Kidney capillary endothelial cell (primary cell): ENCODE results near the gene HIVEP2.
A peak's percentile ranks its signal among the peaks of the same experiment; 100 is the strongest.

Source experiments
- DNase-seq: peaks from one replicate; pipeline ENCODE4 v3.0.0-alpha.2; 2018; ENCODE audit warnings: low spot score

HIVEP2 gene

DNA sequence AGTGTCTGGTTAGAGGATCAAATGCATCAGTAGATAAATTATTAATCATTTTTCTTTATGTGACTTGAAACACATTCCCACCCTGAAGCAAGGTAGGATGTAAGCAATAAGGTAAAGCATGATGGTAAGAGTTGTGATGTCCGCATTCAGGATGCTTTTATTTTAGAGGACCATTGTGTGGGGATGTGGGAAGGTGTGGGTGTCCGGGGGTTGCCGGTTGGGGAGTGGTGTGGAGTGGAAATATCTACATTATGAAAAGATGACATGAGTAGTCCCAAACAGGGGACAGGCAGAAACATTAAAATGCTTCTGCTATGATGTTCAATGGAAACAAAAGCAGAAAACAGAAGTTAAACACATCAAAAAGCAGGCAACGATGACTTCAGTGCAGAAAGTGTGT lies 215.4 kb downstream of the HIVEP2 start:
- no peak for DNase-seq

DNA sequence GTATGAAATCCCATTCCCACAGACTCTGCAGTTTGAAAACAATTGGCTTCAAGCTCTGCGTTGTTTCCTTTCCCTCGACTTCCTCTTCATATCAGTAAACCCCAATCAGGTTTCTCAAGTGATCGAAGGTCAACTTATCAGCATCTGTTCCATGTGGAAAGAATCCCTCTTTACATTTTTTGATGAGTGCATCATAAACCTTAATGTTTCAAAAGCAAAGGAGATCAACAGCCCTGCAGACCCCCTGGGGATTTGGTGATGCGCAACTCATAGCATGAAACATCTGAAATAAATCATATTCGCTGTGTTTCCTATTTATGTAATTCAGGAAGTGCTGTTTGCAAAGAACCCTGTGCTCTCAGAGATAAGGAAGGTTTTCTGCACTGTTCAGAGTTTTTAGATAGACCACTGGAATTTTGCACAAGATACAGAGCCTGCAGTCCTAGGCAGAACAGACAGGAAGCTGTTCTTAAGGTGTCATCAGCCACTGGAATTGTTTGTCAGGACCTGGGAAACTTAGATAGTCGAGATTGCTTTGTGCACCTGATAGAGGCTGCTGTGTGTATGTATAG lies 216.0 kb downstream of the HIVEP2 start:
- peak; percentile 72 for DNase-seq

DNA sequence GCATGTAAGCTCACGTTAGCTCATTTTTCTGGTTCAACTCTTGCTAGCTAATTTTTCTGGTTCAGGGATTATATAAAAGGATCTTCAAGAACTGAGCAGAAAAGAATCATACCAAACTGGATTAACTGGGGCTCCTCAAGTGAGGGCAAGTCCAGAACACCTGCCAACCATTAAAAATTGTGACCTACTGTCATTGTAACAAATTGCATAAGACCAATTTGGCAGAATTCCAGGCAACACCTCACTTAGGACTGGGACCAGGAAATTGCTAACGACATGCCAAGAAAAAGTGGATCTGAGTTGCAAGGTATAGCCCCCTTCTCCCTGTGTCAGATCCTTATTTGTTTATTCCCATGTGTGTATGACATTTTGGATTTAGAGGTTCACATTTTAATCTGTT lies 216.6 kb downstream of the HIVEP2 start:
- no peak for DNase-seq

DNA sequence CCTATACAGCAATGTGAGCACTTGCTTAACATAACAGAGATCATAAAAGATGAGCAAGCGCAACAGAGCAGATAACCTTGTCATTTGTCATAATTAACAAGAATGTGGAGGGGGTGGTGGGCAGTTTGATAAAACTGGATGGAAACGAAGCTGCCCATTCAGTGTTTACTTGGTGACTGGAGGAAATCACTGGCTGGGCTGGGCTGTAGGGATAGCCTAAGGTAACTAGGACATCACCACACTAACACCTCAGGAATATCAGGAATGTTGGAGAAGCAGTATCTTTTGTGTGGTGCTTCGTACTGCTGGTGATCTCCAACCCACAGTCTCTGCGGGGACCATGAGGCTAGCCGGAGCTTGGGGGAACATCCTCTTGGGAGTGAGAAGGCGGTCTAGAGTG lies 218.4 kb downstream of the HIVEP2 start:
- no peak for DNase-seq

DNA sequence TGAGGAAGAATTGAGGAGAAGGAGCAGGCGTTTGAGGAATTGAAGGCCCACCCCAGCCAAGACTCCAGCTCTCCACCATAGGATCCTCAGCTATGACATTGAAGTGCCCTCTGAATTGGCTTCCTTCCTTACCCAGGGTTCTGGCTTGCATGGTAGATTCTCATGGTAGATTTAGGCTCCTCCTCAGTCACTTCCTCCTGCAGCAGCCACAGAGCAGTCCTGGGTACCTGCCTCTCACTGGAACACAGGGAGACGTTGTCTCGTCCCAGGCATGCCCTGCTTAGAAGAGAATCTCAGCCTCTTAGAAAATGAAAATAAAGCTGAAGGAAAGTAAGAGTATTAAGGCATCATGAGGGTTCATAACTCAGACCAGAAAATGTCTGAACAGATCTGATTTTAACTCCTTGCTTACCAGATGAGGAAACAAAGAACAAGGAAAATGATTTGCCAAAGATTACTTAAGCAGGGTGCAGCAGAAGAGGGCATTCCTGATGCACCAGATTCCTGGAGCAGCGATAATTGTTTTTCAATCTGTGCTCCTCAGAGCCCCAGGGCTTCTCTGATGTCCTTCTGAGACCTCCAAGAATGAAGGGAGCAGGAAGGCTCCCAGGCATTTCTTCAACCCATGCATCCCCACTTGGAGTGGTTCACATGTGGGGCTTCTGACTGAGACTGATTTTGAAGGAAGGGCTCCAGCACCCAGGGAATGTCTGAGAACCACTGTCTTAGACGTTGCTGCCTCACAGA lies 219.8 kb downstream of the HIVEP2 start:
- DNase-seq: no peak

DNA sequence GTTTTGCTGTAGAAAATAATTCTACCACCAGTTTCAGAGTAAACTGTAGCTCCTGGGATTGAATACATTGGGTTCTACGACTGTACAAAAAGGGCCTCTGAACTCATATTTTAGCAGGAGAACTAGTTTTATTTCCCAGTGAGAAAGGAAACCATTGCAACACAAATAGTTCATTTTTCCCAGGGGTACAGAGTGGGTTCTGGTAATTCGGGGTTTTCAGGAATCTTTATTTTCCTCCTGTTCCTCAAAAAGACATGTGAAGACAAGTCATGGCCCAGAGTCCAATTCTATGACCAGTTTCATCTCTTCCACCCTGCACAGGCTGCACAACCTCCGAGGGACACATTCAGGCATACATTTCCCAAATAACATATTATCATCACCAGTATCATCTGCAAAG lies 222.1 kb downstream of the HIVEP2 start:
- DNase-seq: no peak

DNA sequence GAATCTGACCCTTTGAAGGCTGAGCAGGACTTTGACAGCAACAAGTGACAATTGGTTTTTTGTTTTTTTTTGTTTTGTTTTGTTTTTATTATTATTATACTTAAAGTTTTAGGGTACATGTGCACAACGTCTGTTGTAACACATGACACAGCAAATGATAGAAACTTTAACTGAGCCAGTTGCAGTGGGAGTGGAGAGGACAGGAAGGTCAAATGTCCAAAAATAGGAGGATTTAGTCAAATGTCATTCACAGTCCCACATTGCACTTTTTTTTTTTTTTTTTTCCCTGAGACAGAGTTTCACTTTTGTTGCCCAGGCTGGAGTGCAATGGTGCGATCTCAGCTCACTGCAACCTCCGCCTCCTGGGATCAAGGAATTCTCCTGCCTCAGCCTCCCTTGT lies 223.0 kb downstream of the HIVEP2 start:
- no peak for DNase-seq

DNA sequence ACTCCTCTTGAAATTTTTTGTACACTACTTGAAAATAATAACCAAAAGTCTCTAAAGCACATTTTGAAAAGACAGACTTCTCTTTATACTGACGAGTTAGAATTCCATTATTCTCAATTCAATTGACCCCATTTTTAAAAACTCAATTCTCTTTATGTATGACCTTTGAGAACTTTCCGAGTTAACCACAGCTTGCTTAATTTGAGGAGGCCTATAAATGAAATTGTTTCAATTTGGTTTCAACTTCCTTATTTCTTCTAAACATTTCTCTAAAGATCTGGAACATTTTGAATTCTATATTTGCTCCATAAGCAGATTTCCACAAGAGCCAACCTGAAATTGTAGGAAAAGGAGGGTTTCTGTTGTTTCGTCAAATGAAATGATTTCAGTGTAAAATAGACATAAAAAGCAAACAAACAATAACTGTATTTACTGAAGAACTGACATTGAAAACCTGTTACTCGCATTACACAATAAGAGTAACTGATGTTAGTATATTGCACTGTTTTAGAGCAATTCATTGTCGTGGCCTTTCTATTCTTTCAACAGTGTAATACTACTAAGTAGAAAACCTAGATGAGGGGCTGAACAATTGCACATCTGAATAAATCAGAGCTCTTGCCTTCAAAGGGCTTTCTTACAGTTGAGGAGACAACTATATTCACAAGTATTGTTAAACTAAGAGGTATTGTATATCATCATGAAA lies 223.6 kb downstream of the HIVEP2 start:
- no peak for DNase-seq

DNA sequence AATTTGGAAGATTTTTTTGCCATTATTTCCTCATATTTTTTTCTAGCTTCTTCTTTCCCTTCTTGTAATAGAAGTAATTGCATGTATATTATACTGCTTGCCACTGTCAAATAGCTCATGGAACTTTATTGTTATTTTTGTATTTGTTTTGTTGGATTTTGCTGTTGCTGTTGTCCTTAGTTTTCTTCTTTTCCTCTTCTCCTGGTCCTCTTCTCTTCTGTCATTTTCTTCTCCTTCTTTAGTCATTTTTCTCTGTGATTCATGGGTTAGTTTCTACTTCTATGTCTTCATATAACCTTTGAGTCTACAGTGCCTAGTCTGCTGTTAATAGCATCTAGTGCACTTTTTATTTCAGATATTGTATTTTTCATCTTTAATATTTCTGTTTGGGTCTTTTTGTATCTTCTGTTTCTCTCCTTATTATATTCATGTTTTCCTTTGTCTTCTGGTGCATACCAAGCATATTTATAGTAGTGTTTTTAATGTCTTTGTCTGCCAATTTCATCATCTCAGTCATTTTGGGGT lies 226.2 kb downstream of the HIVEP2 start:
- DNase-seq: no peak

DNA sequence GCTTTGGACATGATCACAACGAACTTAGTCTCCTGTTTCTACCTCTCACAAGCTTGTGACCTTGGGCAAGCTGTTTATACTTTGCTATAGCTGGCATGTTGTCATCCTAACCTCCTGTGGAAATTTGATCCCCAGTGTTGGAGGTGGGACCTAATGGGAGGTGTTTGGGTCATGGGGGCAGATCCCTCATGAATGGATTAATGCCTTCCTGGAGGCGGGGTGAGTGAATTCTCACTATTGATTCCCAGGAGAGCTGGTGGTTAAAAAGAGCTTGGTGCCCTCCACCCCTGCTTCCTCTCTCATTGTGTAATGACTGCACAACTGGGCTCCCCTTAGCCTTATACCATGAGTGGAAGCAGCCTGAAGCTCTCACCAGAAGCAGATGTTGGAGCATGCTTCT lies 228.9 kb downstream of the HIVEP2 start:
- no peak for DNase-seq

DNA sequence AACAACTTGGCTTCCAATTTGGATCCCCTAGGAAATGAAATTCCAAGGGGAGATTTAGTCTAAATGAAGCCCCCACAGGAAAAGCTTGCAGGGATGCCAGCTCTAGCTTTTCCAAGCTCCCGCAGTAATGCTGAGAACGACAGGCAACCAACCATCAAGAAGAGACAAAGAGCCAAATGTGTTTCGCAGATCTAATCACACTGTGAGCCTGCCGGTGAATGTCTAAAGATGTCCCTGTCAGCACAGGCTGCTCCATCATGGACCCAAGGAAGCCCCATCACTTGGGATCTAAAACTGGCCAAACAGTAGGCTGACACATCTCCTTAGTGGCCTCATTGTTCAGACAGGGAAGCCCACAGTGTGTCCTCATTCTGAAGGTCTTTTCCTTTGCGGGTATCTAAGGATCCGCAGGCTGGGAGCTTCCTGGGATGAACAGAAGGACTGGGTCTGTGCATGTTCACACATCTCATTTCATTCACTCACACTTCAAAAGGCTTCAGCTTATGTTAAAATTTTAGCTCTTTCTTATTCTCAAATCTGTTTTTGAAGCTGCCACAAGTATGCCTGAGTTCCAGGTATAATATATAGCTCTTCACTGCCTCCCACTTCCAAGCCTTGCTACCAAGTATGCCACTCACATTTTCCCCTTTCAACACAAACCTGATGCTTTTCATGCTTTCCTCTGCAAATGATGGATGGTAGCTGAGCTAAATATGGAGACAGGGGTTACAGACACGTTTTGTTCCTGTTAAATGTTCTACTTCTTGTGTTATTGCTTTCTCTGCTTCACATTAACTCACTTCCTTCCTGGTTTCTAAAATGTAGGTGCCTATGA lies 229.8 kb downstream of the HIVEP2 start:
- no peak for DNase-seq

DNA sequence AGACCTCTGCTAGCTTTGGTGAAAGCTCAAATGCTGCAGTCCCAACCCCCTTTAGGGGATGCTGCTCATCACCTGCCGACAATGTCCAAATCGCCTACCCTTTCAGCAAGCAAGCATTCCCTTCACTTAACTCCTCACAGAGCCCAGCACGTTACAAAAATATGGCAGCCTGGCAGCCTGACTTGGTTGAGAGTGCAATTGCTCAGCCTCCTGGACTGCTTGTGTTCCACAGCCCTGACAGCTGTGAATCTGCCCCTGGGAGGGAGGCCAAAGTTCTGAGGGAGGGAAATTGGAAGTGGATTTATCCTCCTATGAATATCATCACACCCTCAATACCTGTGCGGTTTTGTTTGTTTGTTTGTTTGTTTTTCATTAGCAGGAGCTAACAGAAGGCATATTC lies 231.0 kb downstream of the HIVEP2 start:
- DNase-seq: no peak

DNA sequence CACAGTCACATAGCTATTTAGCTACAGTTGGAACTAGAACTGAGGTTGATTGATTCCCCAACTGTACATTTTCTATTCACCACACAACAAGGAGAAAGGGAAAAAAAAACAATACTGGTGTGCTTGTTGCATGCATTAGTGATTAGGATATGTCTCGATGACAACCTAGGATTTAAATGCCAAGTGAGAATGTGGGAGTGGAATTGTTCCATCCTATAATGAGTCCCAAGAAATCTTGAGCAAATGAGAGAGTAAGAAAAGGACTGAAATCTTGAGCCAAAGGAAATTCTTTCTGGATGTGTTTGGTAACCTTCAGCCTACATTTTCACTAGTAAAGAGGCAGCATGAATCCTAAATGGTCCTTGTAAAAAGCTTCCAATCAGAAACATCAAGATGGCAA lies 232.7 kb downstream of the HIVEP2 start:
- DNase-seq: no peak

DNA sequence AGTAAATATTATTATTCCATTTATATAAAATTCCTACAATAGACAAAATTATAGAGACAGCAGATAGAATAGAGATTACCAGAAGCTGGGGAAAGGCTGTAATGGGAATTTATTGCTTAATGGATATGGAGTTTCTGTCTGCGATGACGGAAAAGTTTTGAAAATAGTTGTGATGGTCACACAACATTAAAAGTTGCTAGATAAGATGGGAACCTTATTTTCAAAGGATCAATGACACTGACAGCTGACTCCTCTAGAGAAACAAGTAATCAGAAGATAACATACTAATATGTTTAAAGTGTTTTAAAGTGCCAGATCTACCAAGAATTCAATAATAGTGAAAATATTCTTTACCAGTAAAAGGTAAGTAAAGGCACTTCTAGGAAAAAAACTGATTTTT lies 236.3 kb downstream of the HIVEP2 start:
- no peak for DNase-seq

DNA sequence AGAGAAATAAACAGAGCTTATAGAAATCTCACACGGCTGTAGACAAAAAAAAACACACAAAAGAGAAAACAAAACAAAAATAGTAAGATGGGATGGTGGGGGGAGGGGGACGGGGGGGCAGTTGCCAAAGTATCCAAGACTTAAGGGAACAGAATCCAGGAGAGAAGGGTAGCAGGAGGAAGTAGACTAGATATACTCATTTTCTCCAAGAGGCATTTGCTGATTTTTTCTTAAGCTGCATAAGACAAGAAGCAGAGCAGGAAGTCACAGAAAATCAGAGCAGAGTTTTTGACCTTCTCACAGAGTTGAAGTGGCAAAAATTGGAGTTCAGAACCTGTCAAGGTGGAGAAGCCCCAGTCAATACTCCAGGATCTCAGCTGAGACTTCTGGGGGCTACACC lies 237.7 kb downstream of the HIVEP2 start:
- DNase-seq: no peak

DNA sequence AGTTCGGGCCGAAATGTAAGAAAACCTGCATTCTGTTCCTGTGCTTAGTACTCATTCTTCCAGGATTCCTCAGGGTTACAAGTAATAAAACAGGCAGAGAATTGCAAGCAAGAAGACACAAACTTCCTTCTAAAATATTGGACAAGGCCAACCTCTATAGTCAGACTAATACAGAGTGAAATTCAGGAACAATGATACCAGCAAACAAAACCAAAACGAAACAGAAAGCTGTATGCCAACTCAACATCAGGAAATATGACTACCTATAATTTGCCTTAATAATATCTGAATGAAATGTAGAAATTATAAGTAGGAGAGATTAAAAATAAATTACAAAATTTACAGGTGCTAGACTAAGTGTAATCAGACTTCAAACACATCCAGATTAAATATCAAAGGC lies 238.8 kb downstream of the HIVEP2 start:
- no peak for DNase-seq

DNA sequence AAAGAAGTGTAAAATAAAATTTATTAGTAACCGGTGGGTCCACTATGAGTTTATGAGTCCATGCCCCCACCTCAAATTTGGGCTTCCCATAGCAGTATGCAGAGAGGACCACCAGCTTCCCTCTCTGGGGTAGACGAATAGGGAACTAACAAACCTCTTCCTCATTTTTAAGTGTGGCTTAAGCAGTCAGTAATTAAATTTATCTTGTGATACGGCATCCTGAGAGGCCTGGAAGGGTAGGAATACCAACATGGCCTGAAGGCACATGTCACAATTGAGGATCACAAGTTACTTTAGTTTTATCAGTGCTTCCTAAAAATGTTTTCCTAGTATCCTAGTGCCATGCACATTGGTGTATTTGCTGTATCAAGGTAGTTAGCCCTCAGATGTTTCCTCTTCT lies 239.9 kb downstream of the HIVEP2 start:
- no peak for DNase-seq

DNA sequence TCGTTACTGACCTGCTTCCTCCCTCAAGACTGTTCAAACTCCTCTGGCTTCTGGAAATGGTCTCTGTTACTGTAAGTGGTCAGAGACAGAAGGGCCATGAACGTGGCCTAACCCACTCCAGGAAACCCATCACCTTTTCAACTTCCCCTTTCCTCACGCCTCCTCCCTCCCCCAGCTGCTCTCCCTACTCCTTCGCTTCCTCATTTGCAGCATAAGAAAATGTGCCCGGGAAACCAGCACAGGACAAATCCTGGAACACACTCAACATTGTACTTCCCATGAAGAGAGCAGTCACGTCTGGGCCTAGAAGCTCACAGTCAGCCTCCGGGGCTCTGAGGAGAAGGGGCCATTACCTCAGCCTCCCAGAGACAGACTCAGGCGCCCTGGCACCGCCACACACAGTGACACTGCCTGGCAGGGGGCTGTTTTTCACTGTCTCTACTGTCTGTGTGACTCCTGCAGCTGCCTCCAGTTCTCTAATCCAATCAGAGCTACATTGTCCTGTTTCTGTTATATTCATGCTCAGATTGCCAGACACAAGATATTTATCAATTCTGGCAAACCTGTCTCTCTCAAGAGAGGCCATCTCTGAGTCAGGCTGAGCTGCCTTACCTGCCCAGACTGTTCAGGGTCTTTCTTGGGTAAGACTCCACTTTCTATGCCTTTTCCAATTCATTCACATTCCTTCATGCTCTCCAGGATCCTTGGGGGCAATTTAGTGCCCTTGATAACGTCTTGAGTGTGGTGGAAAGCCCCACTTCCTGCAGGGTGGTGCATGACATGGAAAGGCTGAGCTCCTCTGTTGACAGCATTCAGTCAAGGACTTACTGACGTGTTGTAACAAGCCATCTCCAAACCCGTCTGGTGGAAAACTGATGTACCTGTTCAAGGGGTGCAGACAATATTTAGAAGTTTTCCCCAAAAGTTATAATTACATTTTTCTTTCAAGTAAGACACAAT lies 242.2 kb downstream of the HIVEP2 start:
- peak; percentile 31 for DNase-seq
